Measurements from ENCODE around the gene NTRK2. TPM values are rescaled to one million over a fixed set of nuclear protein-coding genes. Genes with fewer than 3 reads are reported as not detected.

NTRK2 gene
- total and polyA plus RNA-seq, 10 of the 15 experiments (the other 5 are each of a cell fraction or from before 2014, with no cell fraction given): 0.42 to 4.6 (median 0.65) TPM

- BruUV-seq (replicated peaks): no TSS peak
- Histone ChIP-seq H3K27me3 (replicated peaks in 1 of 2; ENCODE audit: control insufficient read depth in 2 of 2, insufficient read depth in 2 of 2, low read length in 1 of 2) (no peaks in the 10 kb centered on the region; a peak in 1 of 4 replicates), H3K4me2 (ENCODE audit: control insufficient read depth, insufficient read depth) (no peak overlapping the region), H3K79me2 (ENCODE audit: control insufficient read depth, insufficient read depth, low read length) (no peaks in the 10 kb centered on the region), H3K9me3 (replicated peaks; ENCODE audit: control insufficient read depth, insufficient read depth, low read length) (no peaks in the 10 kb centered on the region), H3K27ac (ENCODE audit: control insufficient read depth, insufficient read depth) (no peak overlapping the region), H4K20me1 (ENCODE audit: control insufficient read depth, insufficient read depth) (no peaks in the 10 kb centered on the region), H3K9ac (ENCODE audit: control insufficient read depth, insufficient read depth, low read length) (no peak overlapping the region), H3K36me3 (ENCODE audit: control insufficient read depth in 2 of 2, insufficient read depth in 2 of 2, low read length in 1 of 2) (no peaks in the 10 kb centered on the region; a peak in 1 of 4 replicates), H3K4me1 (ENCODE audit: control insufficient read depth, insufficient read depth, low read length) (no peaks in the 10 kb centered on the region), H3K4me3 (no peak overlapping the region), H2AFZ (ENCODE audit: control insufficient read depth, low read depth, low read length) (no peak overlapping the region)
- ATAC-seq: no peak
- no peak for DNase-seq (ENCODE audit: low read depth, low spot score)
- ChIA-PET SMC1A (ENCODE audit: uncharacterized antibody, unreplicated experiment) (interaction anchor here (0.9 to 2.0 kb wide), 3 partner anchors 10 to 114 kb away, joined by 3 to 4 read pairs (median 3); no protein-coding TSS in a partner anchor), CTCF (interaction anchor here (0.6 to 1.3 kb wide), 3 partner anchors 9 to 161 kb away, joined by 3 read pairs; no protein-coding TSS in a partner anchor), RAD21 (ENCODE audit: unreplicated experiment) (interaction anchor here (1.1 kb wide), 1 partner anchor 30 kb away, joined by 3 read pairs; no protein-coding TSS in a partner anchor), POLR2A (no interaction called here)
- 88% methylated on average over 5 of the region's 5 CpGs for WGBS (ENCODE audit: insufficient coverage, insufficient replicate concordance, low lambda C conversion rate, missing lambda C conversion rate)
- FAIRE-seq: no peak
- intact Hi-C loops (cut with micrococcal nuclease; ENCODE audit: unreplicated experiment) (no loop called here), in situ Hi-C loops (cut with MboI) (no loop called here)
- TF ChIP-seq PKNOX1 (IDR thresholded peaks at IDR 0.05) (no peak), GABPA (IDR thresholded peaks at IDR 0.05; ENCODE audit: low read depth) (no peak), E2F4 (IDR thresholded peaks at IDR 0.05; ENCODE audit: low read depth, low read length) (no peak), ATF3 (IDR thresholded peaks at IDR 0.05; ENCODE audit: borderline replicate concordance, extremely low read depth, low read depth, low read length) (no peak), SP1 (IDR thresholded peaks at IDR 0.05; ENCODE audit: low read depth, low read length) (no peak), POLR2A (IDR thresholded peaks at IDR 0.05; ENCODE audit: low read depth, low read length) (no peak), RB1 (IDR thresholded peaks at IDR 0.05; ENCODE audit: borderline replicate concordance) (no peak), FOXK2 (IDR thresholded peaks at IDR 0.05) (no peak), CBX5 (IDR thresholded peaks at IDR 0.05; ENCODE audit: low read depth) (no peak)
These were observed 142.8 kb downstream of the NTRK2 start for GRCh38 chr9:84812355-84812754.
